Naive B cell (primary cell): ENCODE data around the gene KRT27. TPM values are rescaled to one million over a fixed set of nuclear protein-coding genes. Genes with fewer than 3 reads are reported as not detected.

Experiments used
- ATAC-seq, 2 donors: fragments of 150-1000 bp; cut with Tn5 transposase; 2 replicates each; pipeline ENCODE4 v1.10.0; 2021; ENCODE audit warnings: low read depth in 2 of 2, mild to moderate bottlenecking in 2 of 2, moderate library complexity in 2 of 2
- DNase-seq: peaks from one replicate; pipeline ENCODE4 v3.0.0; 2022
- H3K27ac Mint-ChIP-seq, 6 donors: one replicate each; pipeline ENCODE4 v1.8.0; 2020 to 2022; ENCODE audit warnings: mild to moderate bottlenecking in 6 of 6, mixed read lengths in 6 of 6, moderate library complexity in 5 of 6, inconsistent platforms in 2 of 6
- H3K27me3 Mint-ChIP-seq, 3 donors: one replicate each; pipeline ENCODE4 v1.8.0; 2021 to 2022; ENCODE audit warnings: mixed read lengths in 3 of 3, mild to moderate bottlenecking in 1 of 3
- H3K36me3 Mint-ChIP-seq, 2 donors: one replicate each; pipeline ENCODE4 v1.8.0; 2020 to 2022; ENCODE audit warnings: mixed read lengths in 2 of 2, inconsistent platforms in 1 of 2, mild to moderate bottlenecking in 1 of 2
- H3K4me1 Mint-ChIP-seq, 3 donors: one replicate each; pipeline ENCODE4 v1.8.0; 2020 to 2022; ENCODE audit warnings: mixed read lengths in 3 of 3, inconsistent platforms in 1 of 3, mild to moderate bottlenecking in 1 of 3, moderate library complexity in 1 of 3
- H3K4me3 Mint-ChIP-seq, 8 donors: one replicate each; pipeline ENCODE4 v1.8.0; 2020 to 2022; ENCODE audit warnings: mild to moderate bottlenecking in 8 of 8, mixed read lengths in 8 of 8, moderate library complexity in 8 of 8, inconsistent platforms in 2 of 8
- H3K9me3 Mint-ChIP-seq, 7 donors: one replicate each; pipeline ENCODE4 v1.8.0; 2020 to 2022; ENCODE audit warnings: mixed read lengths in 7 of 7, mild to moderate bottlenecking in 5 of 7, inconsistent platforms in 2 of 7, moderate library complexity in 1 of 7
- polyA plus RNA-seq, 6 donors: library from polyadenylated mRNA; unstranded; fragments of 300-500 nt; fragmentation: Illumina TruSeq; gene quantifications; one replicate each; pipeline ENCODE4 v1.2.3, GENCODE V29; 2021; ENCODE audit warnings: low read depth in 6 of 6

The KRT27 gene, protein sequence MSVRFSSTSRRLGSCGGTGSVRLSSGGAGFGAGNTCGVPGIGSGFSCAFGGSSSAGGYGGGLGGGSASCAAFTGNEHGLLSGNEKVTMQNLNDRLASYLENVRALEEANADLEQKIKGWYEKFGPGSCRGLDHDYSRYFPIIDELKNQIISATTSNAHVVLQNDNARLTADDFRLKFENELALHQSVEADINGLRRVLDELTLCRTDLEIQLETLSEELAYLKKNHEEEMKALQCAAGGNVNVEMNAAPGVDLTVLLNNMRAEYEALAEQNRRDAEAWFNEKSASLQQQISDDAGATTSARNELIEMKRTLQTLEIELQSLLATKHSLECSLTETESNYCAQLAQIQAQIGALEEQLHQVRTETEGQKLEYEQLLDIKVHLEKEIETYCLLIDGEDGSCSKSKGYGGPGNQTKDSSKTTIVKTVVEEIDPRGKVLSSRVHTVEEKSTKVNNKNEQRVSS
- under 1 TPM in 1 of 6 donors, not detected in 5; 0.53 TPM for polyA plus RNA-seq

DNA sequence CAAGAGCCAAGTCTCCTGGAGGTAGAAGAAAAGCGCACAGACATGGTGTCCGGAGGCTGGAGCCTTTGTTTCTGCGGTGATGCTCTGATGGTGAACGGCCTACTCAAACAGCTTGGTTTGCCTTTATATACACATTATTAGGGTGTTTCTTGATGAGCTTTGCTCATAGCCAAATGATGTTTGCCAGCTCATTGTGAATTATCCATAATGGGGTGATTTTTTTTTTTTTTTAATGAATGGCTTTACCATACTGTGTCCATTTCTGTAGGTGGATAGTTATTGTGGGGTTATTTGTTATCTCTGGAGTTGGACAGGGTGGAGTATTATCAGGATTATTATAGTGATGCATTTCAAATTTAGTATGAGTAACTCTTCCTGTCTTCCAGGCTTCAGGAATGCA lies at the start of gene KRT27:
Gene KRT27, minus strand, starts transcription at position 101 of the 400 bp plus-strand sequence. Its CDS starts 57 bp downstream, at position 44.
- H3K27ac Mint-ChIP-seq: no peak within 1 kb of the TSS
- H3K36me3 Mint-ChIP-seq: no peaks in the 10 kb centered on the region
- peaks cover 0 to 2% (median 0%) of the 10 kb centered on the region in 7 donors for H3K9me3 Mint-ChIP-seq
- peaks cover 38 to 63% (median 54%) of the 10 kb centered on the region in 3 donors for H3K27me3 Mint-ChIP-seq
- DNase-seq (no peak), ATAC-seq (no peak)
- no peak within 1 kb of the TSS for H3K4me3 Mint-ChIP-seq
- H3K4me1 Mint-ChIP-seq: peaks cover 0 to 9% (median 0%) of the 10 kb centered on the region in 3 donors

GRCh38 chr17:40830085-40830776 lies 47.9 kb upstream of the KRT27 start:
- ATAC-seq (no peak), DNase-seq (no peak)
- Mint-ChIP-seq H3K27ac (no peak overlapping the region), H3K9me3 (peaks cover 0 to 9% (median 0%) of the 10 kb centered on the region in 7 donors), H3K36me3 (peaks cover 23 to 35% of the 10 kb centered on the region in 2 donors), H3K4me3 (no peak overlapping the region), H3K4me1 (no peaks in the 10 kb centered on the region), H3K27me3 (peaks cover 18 to 32% (median 24%) of the 10 kb centered on the region in 3 donors)

- Mint-ChIP-seq H3K4me1 (peaks cover 3 to 10% (median 10%) of the 10 kb centered on the region in 3 donors), H3K27ac (no peak overlapping the region), H3K27me3 (peaks cover 18 to 39% (median 24%) of the 10 kb centered on the region in 3 donors), H3K4me3 (no peak overlapping the region), H3K36me3 (peaks cover 17 to 28% of the 10 kb centered on the region in 2 donors), H3K9me3 (peaks cover 0 to 9% (median 0%) of the 10 kb centered on the region in 7 donors)
- DNase-seq (no peak), ATAC-seq (no peak)
These were observed 46.2 kb upstream of the KRT27 start for GRCh38 chr17:40828454-40829044.

GRCh38 chr17:40827746-40828453 lies 45.5 kb upstream of the KRT27 start:
- peaks cover 18 to 39% (median 24%) of the 10 kb centered on the region in 3 donors for H3K27me3 Mint-ChIP-seq
- H3K27ac Mint-ChIP-seq: no peak overlapping the region
- peaks cover 17 to 28% of the 10 kb centered on the region in 2 donors for H3K36me3 Mint-ChIP-seq
- ATAC-seq: no peak
- peak overlapping the region in 1 of 8 donors; percentile 25 for H3K4me3 Mint-ChIP-seq
- H3K9me3 Mint-ChIP-seq: peaks cover 0 to 9% (median 0%) of the 10 kb centered on the region in 7 donors
- no peak for DNase-seq
- H3K4me1 Mint-ChIP-seq: peaks cover 3 to 11% (median 10%) of the 10 kb centered on the region in 3 donors

DNA sequence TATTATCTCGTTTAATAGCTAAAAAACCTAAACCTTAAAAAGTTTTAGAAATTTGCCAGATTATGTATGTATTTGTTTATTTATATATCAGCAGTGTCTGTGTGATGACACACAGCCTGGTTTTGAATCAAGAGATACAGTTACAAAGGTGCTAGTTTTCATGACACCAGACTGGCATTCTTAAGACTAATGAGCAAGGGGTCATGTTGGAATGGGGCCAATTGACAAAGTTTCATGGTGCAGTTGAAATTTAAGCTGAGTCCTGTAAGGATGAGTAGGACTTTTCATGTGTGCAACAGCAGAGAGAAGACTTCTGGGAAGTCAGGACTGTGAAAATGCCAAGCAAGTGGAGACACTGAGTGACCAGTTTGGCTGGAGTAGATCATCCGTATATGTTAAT lies 43.2 kb upstream of the KRT27 start:
- no peak for ATAC-seq
- Mint-ChIP-seq H3K27me3 (peaks cover 18 to 46% (median 32%) of the 10 kb centered on the region in 3 donors), H3K27ac (no peak overlapping the region)

GRCh38 chr17:40824015-40824832 lies 41.9 kb upstream of the KRT27 start:
- no peak for DNase-seq
- H3K27ac Mint-ChIP-seq: no peak overlapping the region
- H3K9me3 Mint-ChIP-seq: peaks cover 0 to 11% (median 0%) of the 10 kb centered on the region in 7 donors
- peaks cover 7 to 11% (median 10%) of the 10 kb centered on the region in 3 donors for H3K4me1 Mint-ChIP-seq
- peaks cover 18 to 46% (median 32%) of the 10 kb centered on the region in 3 donors for H3K27me3 Mint-ChIP-seq
- no peak overlapping the region for H3K4me3 Mint-ChIP-seq
- no peak for ATAC-seq
- peaks cover 25 to 37% of the 10 kb centered on the region in 2 donors for H3K36me3 Mint-ChIP-seq

More for the DNA sequence above, 43.2 kb upstream of the KRT27 start:
- H3K4me1 Mint-ChIP-seq: peaks cover 3 to 11% (median 10%) of the 10 kb centered on the region in 3 donors
- H3K4me3 Mint-ChIP-seq: no peak overlapping the region
- DNase-seq: no peak
- H3K9me3 Mint-ChIP-seq: peaks cover 0 to 9% (median 0%) of the 10 kb centered on the region in 7 donors
- peaks cover 26 to 35% of the 10 kb centered on the region in 2 donors for H3K36me3 Mint-ChIP-seq

DNA sequence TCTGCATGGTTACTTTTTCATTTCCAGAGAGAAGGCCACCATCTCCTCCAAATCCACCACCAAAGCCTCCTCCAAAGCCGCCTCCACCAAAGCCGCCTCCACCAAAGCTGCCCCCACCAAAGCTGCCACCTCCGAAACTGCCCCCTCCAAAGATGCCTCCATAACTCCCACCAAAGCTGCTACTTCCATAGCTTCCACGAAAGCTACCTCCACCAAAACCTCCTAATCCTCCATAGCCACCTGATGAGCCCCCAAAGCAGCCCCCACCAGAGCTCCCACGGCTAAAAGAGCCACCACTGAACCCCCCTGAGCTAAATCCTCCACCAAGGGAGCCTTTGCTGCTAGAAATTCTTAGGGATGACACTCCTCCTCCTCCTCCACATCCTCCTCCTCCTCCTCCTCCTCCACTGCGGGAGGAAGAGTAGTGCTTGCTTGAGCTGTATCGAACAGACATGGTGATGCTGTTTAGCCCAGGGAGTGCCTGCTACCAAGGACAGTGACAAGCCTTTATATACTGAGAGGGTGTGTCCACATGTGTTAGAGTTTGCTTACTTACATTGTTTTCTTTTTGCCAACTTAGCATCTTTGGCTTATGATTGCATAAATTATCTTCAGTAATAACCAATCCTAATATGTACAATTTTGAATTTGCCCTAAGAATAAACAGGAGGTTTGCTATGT lies 39.9 kb upstream of the KRT27 start, which contains the start of gene KRT10:
Gene KRT10, minus strand, starts transcription at position 483 of the 681 bp plus-strand sequence. Its CDS starts 29 bp downstream, at position 454.
- ATAC-seq (no peak), DNase-seq (no peak)
- H3K27me3 Mint-ChIP-seq: peaks cover 12 to 32% (median 24%) of the 10 kb centered on the region in 3 donors
- peaks cover 32 to 34% of the 10 kb centered on the region in 2 donors for H3K36me3 Mint-ChIP-seq
- H3K9me3 Mint-ChIP-seq: peaks cover 0 to 13% (median 3%) of the 10 kb centered on the region in 7 donors
- H3K4me1 Mint-ChIP-seq: peaks cover 13 to 19% (median 16%) of the 10 kb centered on the region in 3 donors
- no peak within 1 kb of the TSS for H3K27ac Mint-ChIP-seq
- peak within 1 kb of the TSS in 1 of 8 donors; percentile 27 for H3K4me3 Mint-ChIP-seq

DNA sequence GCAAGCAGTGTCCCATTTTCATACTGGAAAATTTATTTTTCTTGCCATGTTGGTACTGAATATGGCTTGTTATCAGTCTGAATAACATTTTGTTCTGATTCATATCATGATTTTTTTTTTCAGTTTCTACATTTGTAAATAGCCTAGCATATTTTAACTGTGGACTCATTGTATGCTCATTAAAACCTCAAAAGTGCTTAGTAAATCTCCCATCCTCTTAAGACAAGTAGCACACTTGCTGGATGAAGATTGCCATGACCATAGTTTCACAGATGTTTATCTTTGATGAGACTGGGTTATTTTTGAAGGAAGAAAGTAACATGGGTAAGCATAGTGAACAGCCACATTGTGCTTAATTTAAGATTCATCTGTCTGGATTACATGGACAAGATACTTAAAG lies 39.2 kb upstream of the KRT27 start:
- DNase-seq (no peak), ATAC-seq (no peak)
- no peak overlapping the region for H3K27ac Mint-ChIP-seq
- no peak overlapping the region for H3K4me3 Mint-ChIP-seq
- H3K36me3 Mint-ChIP-seq: peaks cover 39% of the 10 kb centered on the region in 2 donors
- peaks cover 7 to 26% (median 17%) of the 10 kb centered on the region in 3 donors for H3K27me3 Mint-ChIP-seq
- peaks cover 13 to 23% (median 16%) of the 10 kb centered on the region in 3 donors for H3K4me1 Mint-ChIP-seq
- peaks cover 2 to 14% (median 4%) of the 10 kb centered on the region in 7 donors for H3K9me3 Mint-ChIP-seq

- Mint-ChIP-seq H3K27me3 (peaks cover 3 to 14% (median 7%) of the 10 kb centered on the region in 3 donors), H3K27ac (peak overlapping the region in 2 of 6 donors; percentile 53 to 57), H3K4me3 (peak overlapping the region; percentile 22 to 97 (median 77))
These were observed 38.0 kb upstream of the KRT27 start for GRCh38 chr17:40820228-40820838.

DNA sequence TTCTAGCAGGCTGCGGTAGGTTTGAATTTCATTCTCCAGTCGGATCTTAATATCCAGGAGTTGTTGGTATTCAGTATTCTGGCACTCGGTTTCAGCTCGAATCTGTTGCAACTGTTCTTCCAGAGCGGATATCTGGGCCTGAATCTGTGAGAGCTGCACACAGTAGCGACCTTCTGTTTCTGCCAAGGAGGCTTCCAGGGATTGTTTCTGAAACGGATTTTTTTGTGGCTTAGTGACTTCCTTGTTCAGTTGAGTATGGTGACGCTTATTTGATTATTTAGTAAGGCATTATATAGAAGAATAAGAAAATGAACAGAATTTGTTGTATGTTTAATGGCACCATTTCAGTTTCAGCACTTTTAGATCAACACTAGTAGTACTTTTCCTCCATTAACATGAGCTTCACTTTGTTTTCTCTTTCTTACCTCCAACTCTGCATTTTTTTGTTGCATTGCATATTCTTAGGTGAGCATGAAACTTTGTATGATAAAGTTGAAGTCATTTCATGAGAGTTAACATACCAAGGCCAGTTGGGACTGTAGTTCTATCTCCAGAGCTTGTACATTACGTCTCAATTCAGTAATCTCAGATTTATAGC lies 37.3 kb upstream of the KRT27 start:
- peaks cover 2 to 15% (median 4%) of the 10 kb centered on the region in 7 donors for H3K9me3 Mint-ChIP-seq
- peaks cover 32 to 36% of the 10 kb centered on the region in 2 donors for H3K36me3 Mint-ChIP-seq
- DNase-seq: no peak
- peaks cover 10 to 23% (median 16%) of the 10 kb centered on the region in 3 donors for H3K4me1 Mint-ChIP-seq
- peak overlapping the region; percentile 62 to 97 (median 80) for H3K4me3 Mint-ChIP-seq
- H3K27me3 Mint-ChIP-seq: peaks cover 7 to 17% (median 11%) of the 10 kb centered on the region in 3 donors
- H3K27ac Mint-ChIP-seq: peak overlapping the region in 4 of 6 donors; percentile 53 to 69 (median 57)
- ATAC-seq: no peak

More at GRCh38 chr17:40820228-40820838, 38.0 kb upstream of the KRT27 start:
- peaks cover 13 to 23% (median 16%) of the 10 kb centered on the region in 3 donors for H3K4me1 Mint-ChIP-seq
- H3K9me3 Mint-ChIP-seq: peaks cover 2 to 14% (median 4%) of the 10 kb centered on the region in 7 donors
- ATAC-seq (no peak), DNase-seq (no peak)
- H3K36me3 Mint-ChIP-seq: peaks cover 32 to 33% of the 10 kb centered on the region in 2 donors
